ENCODE results near the gene VDR. TPM values are rescaled to one million over a fixed set of nuclear protein-coding genes. Genes with fewer than 3 reads are reported as not detected.

VDR gene
- total RNA-seq, 1 donor from 2014 or later = not detected

GRCh38 chr12:47868552-47869031, 36.2 kb downstream of the VDR start:
- Histone ChIP-seq H3K9ac (no peak overlapping the region), H3K36me3 (no peaks in the 10 kb centered on the region), H3K27me3 (no peaks in the 10 kb centered on the region), H3K27ac (no peak overlapping the region), H3K79me2 (ENCODE audit: low read depth) (no peaks in the 10 kb centered on the region), H3K4me1 (no peaks in the 10 kb centered on the region), H3K4me3 (no peak overlapping the region), H3F3A (ENCODE audit: low read depth) (no peaks in the 10 kb centered on the region), H4K20me1 (ENCODE audit: low read depth) (no peaks in the 10 kb centered on the region), H3K9me3 (ENCODE audit: low read depth) (no peaks in the 10 kb centered on the region), H3K4me2 (no peak overlapping the region), H2AFZ (replicated peaks) (no peak overlapping the region)
- DNase-seq (ENCODE audit: low spot score) = no peak
- Mint-ChIP-seq H3K36me3 (no peaks in the 10 kb centered on the region), H3K9me3 (no peaks in the 10 kb centered on the region), H3K27ac (no peak overlapping the region), H3K4me1 (no peaks in the 10 kb centered on the region), H3K4me3 (no peak overlapping the region), H3K27me3 (ENCODE audit: insufficient read depth, low read depth) (peaks cover 3% of the 10 kb centered on the region)
- TF ChIP-seq EZH2phosphoT487 (IDR thresholded peaks at IDR 0.05) (no peak), CTCF (IDR thresholded peaks at IDR 0.05) (no peak), EZH2 (IDR thresholded peaks at IDR 0.05) (no peak)

- Mint-ChIP-seq H3K36me3 (no peaks in the 10 kb centered on the region), H3K27ac (no peak overlapping the region), H3K4me3 (no peak overlapping the region), H3K9me3 (no peaks in the 10 kb centered on the region), H3K27me3 (ENCODE audit: insufficient read depth, low read depth) (peaks cover 3% of the 10 kb centered on the region), H3K4me1 (no peaks in the 10 kb centered on the region)
- no peaks in the 10 kb centered on the region for H3K79me2 ChIP-seq (ENCODE audit: low read depth)
- no peak overlapping the region for H3K9ac ChIP-seq
- TF ChIP-seq CTCF (IDR thresholded peaks at IDR 0.05) = no peak
- TF ChIP-seq EZH2phosphoT487 (IDR thresholded peaks at IDR 0.05) = no peak
- TF ChIP-seq EZH2 (IDR thresholded peaks at IDR 0.05) = no peak
- H3K36me3 ChIP-seq = no peaks in the 10 kb centered on the region
- no peaks in the 10 kb centered on the region for H3K9me3 ChIP-seq (ENCODE audit: low read depth)
- H4K20me1 ChIP-seq (ENCODE audit: low read depth) = no peaks in the 10 kb centered on the region
- no peaks in the 10 kb centered on the region for H3F3A ChIP-seq (ENCODE audit: low read depth)
- no peak overlapping the region for H3K4me3 ChIP-seq
- no peak overlapping the region for H3K4me2 ChIP-seq
- no peak for DNase-seq (ENCODE audit: low spot score)
- H3K4me1 ChIP-seq = no peaks in the 10 kb centered on the region
- H2AFZ ChIP-seq (replicated peaks) = no peak overlapping the region
- H3K27ac ChIP-seq = no peak overlapping the region
- H3K27me3 ChIP-seq = no peaks in the 10 kb centered on the region
Observed at GRCh38 chr12:47868041-47868440, 36.8 kb downstream of the VDR start.

- H3K36me3 Mint-ChIP-seq = no peaks in the 10 kb centered on the region
- Histone ChIP-seq H3K4me2 (no peak overlapping the region), H4K20me1 (ENCODE audit: low read depth) (no peaks in the 10 kb centered on the region), H3F3A (ENCODE audit: low read depth) (no peaks in the 10 kb centered on the region), H3K27me3 (no peaks in the 10 kb centered on the region), H2AFZ (replicated peaks) (no peak overlapping the region), H3K4me3 (no peak overlapping the region), H3K4me1 (no peaks in the 10 kb centered on the region), H3K79me2 (ENCODE audit: low read depth) (no peaks in the 10 kb centered on the region), H3K9me3 (ENCODE audit: low read depth) (no peaks in the 10 kb centered on the region), H3K27ac (no peak overlapping the region), H3K36me3 (no peaks in the 10 kb centered on the region), H3K9ac (no peak overlapping the region)
- peaks cover 3% of the 10 kb centered on the region for H3K27me3 Mint-ChIP-seq (ENCODE audit: insufficient read depth, low read depth)
- no peak overlapping the region for H3K4me3 Mint-ChIP-seq
- H3K4me1 Mint-ChIP-seq = no peaks in the 10 kb centered on the region
- no peaks in the 10 kb centered on the region for H3K9me3 Mint-ChIP-seq
- no peak overlapping the region for H3K27ac Mint-ChIP-seq
- no peak for DNase-seq (ENCODE audit: low spot score)
- TF ChIP-seq EZH2phosphoT487 (IDR thresholded peaks at IDR 0.05) (no peak), CTCF (IDR thresholded peaks at IDR 0.05) (no peak), EZH2 (IDR thresholded peaks at IDR 0.05) (no peak)
Observed at GRCh38 chr12:47867495-47867941, 37.3 kb downstream of the VDR start.
